GM21786 (cell line): ENCODE results near the gene RTN4IP1.

Experiments
- ATAC-seq: cut with Tn5 transposase; IDR thresholded peaks from one replicate; pipeline ENCODE4 v1.9.1; 2021; ENCODE audit not compliant: unreplicated experiment

RTN4IP1 gene

DNA sequence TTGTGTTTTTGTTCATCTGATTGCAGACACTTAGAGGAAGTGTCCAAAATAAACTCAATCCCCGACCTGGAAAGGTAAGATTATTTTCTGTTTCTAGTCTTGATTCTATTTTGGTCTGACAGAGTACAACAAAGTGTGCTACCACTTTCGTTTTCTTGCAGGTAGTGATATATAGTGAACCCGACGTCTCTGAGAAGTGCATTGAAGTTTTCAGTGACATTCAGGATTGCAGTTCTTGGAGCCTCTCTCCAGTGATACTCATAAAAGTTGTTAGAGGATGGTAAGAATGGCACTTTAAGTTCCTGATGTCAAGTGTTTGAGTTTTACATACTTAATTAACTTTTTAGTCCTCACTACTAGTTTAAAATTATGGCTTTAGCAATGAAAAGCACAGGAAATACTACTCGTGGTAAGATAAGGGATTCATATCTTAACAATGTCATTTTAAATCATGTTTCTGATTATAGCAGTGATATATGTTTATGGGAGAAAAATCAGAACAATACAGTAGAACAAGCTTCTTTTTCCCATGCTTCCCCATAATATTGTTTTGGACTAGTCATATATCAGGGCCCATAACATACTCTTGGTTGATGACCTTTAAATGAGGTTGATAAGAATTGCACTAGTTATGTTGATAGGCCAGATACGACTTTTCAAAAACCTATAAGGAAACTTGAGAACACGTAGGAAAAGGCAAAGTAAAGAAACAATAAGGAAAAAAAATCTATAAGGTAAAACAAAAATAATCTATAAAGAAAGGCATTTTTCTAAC, 104.0 kb downstream of the RTN4IP1 start:
- peak; percentile 41 for ATAC-seq

DNA sequence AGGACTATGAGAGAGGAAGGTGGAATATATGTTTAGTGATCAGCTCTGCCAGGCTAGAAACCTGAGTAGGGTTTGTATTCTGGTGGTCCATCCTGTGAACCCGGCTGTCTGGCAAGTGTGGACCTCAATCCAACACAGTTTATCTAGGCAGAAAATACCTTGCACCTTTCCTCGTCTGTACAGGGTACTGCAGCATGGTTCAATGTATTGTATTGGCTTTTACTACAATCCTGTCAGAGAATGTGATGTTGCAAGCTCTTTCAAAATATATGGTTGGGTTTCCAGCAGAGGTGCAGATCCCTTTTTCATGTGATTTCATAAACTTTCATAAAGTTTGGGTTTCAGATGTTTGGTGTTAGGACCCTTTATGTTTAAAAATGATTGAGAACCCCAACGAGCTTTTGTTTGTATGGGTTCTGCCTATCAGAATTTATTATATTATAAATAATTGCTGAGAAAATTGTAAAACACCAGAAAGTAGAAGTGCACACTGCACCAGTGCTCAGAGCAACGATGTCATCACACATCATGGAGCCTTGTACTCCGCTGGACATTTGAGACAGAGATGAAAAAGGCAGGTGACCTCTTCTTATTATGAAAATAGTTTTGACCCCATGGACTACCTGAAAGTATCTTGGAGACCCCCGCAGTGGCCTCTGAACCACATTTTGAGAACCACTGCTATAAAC, 106.6 kb downstream of the RTN4IP1 start:
- no peak for ATAC-seq
